Peyer's patch (tissue), 4 donors: ENCODE data around the gene UNCX.
"Not testable (repeated sequence)": the region's sequence is repeated elsewhere in the genome, so short reads cannot be mapped to it uniquely, and the experiment has no call there.

ENCODE experiments used
- CTCF ChIP-seq, 6 experiments: fragments of 450-650 bp in 4 of 6; fragments of 200-600 bp in 2 of 6; sonication (generic) in 1 of 6; IDR thresholded peaks; one replicate each; pipeline ENCODE4 v1.5.1; 2017 to 2019; ENCODE audit warnings: antibody characterized with exemption in 6 of 6, mild to moderate bottlenecking in 3 of 6, moderate library complexity in 1 of 6
- POLR2A ChIP-seq, 2 donors: fragments of 450-650 bp; IDR thresholded peaks; one replicate each; pipeline ENCODE4 v1.5.1; 2017; ENCODE audit warnings: antibody characterized with exemption in 2 of 2, mild to moderate bottlenecking in 2 of 2, moderate library complexity in 2 of 2

GRCh38 chr7:1202914-1203313, 29.8 kb upstream of the UNCX start:
- TF ChIP-seq CTCF, POLR2A (IDR thresholded peaks at IDR 0.05): not testable (repeated sequence)
